GOT3 (cell line): Measurements from ENCODE around the gene TMEM147.

Experiments
- DNase-seq: peaks from one replicate; lab custom pipeline; 2025; ENCODE audit warnings: mixed read lengths; lab: John Stamatoyannopoulos, UW

TMEM147 gene, protein sequence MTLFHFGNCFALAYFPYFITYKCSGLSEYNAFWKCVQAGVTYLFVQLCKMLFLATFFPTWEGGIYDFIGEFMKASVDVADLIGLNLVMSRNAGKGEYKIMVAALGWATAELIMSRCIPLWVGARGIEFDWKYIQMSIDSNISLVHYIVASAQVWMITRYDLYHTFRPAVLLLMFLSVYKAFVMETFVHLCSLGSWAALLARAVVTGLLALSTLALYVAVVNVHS

DNA sequence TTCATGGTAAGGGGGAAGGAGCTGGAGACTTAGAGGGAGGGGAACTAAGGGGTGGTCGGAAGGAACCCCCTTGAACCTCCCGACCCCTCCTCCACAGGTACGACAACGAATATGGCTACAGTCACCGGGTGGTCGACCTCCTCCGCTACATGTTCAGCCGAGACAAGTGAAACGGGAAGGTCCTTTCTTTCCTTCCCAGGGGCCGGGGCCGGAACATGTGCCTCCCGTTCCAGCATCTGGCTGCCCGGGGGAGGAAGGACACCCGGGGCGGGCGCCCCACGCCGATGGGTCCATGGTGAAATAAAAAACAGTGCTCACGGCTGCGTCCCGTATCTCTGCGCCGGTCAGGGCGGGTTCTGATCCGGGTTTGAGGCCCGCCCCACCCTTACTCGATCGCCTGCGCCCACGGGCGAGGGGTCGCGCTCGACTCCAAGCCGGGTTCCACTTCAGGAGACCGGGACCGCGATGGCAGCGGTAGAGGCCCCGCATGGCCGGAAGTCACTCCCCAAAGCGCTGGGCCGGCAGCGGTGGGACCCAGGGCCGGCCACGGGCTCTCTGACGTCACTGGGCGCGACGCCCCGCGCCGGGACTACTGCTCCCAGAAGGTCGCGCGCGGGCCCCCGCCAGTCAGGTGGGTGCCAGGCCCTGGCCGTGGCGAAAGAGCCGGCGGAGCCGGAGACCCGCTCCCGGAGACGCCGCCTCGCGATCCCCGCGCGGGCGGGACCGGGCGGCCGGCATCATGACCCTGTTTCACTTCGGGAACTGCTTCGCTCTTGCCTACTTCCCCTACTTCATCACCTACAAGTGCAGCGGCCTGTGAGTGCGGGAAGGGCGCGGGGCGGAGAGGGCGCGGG lies at the start of gene TMEM147:
Gene TMEM147 (plus strand): TSS at position 626 of the 854 bp plus-strand sequence. CDS start 114 bp downstream, at position 740.
- peak; percentile 43 for DNase-seq

DNA sequence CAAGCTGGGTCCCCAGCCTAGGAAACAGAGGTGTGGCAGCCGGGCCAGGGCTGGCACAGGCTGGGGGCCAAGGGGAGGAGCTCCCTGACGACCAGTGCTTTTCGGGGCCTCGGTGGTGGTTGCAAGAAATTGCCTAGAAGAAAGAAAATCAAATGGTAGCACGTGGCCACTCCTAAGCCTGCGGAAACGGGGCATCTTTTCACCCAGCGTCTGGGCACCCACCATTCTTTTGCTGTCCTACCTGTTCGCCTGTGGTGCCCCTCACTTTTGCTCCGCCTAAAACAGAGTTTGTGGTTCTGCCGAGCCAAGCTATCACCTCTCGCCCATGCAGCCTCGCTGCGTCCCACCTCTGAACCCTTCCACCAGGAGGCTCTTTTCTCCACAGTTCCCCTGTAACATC lies 48.0 kb upstream of the TMEM147 start:
- DNase-seq: no peak

DNA sequence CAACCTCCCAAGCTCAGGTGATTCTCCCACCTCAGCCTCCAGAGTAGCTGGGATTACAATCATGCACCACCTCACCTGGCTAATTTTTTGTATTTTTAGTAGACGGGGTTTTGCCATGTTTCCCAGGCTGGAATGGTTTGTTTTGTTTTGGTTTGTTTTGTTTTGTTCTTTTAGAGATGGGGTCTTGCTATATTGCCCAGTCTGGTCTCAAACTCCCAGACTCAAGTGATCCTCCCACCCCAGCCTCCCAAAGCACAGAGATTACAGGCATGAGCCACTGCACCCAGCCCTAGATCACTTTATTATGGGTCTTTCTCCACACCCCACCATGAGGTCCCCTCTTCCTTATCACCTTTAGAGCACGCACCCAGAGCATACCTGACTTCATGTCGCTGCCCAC lies 47.2 kb upstream of the TMEM147 start:
- DNase-seq: no peak

DNA sequence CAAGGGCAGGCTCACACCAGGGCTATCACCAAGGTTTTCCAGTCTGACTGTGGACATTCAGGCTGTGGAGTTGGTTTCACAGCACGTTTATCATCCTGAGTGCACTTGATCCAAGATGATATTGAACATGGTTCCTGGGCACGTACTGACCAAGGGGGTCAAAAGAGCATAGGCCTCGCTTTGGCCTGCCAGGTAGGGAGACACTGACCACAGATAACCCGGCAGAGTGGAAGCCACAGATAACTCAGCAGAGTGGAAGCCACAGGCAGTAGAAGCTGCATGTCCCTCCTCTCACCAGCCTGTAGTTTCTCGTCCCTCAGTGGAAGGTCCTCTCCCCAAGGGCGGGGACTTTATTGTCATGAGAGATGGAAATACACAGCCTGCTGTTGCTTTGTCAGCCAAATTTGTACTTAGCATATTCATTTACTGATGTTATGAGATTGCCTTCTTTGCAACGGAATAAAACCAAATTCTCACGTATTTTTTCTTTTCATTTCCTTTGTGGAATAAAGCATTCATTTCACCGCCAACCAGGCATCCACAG lies 46.4 kb upstream of the TMEM147 start:
- no peak for DNase-seq

DNA sequence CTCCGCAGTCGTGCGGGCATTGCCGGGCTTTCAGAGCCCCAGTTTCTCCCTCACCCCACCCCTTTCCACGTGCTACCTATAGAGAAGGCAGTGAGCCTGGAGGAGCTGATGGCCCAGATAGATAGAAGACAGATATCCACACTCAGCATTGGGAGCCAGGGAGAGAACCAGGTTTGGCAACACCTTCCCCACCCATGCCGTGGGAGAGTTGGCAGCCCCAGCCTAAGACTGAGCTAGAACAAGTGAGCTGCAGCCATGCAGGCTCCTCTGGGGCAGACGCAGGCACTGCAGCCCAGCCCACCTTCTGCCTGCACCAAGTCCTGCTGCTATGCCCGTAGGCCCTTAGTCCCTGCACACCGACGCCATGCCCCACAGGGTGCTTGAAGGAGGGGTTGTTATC lies 44.8 kb upstream of the TMEM147 start:
- no peak for DNase-seq

DNA sequence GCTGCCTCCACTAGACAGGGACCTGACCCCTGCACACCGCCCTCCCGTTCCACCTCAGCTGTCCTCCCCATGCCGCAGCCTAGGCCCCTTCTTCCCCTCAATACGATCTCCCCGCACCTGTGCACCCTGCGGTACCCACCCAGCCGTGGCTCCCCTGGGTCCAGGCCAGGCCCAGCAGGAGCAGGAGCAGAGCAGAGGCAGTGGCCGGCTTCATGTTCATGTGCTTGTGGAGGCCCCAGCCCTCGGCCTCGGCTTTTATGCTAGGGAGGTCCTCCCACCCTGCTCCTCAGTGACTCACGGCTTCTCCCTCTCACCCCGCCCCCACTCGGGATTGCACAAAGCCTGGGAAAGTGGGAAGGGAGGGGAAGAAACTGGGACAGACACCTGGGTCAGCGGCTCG lies 43.7 kb upstream of the TMEM147 start:
- no peak for DNase-seq

DNA sequence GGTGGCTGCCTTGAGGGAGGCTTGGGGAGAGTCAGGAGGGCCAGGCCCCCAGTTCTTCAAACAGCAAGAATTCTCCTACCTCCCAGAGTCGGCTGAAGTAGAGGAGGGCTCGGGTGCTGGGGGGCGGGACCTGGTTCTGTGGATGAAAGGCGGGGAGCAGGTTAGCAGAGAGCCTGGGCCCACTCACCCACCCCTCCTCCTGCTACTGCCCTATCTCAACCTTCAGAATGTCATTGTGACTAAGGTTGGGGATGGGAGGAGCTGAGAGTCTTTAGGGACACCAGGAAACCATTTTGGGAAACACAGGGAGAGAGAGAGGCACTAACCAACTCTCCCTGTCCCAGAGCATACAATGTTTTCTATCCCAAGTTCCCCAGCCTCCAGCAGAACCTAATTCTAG lies 42.7 kb upstream of the TMEM147 start:
- DNase-seq: no peak

DNA sequence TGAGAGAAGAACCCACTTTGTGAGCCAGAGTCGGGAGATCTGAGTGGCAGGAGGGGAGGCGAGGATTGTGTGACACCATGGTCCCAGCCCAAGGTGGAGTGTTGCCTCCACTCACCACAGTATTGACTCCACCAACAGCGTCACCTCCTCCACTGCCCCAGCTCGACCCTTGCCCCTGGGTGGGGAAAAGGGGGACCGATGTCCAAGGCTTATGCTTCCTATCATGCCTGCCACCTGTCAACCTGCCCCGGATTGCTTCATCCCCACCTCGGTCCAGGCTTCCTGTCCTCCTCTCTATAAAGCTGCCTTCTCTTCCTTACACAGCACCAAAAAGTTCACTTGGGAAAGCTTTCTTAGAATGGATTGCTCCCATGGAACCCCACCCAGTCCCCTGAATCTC lies 39.4 kb upstream of the TMEM147 start:
- no peak for DNase-seq

DNA sequence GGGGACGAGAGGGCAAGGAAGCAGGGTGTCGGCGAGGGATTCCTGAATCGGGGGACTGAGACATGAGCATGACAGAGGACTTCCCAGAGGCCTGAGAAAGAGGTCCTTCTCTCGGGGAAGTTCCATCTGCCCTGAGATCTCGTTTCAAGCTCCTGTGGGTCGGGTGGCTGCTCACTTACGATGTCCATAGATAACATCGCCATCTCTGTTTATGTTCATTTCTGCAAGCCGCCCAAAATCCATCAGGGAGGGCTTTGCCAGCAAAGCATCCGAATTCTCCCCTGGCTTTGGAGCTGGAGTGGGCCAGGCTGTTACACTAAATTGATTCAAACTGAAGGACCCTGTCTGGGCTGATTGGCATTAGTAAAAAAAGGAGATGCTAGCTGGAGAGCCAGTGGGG lies 37.9 kb upstream of the TMEM147 start:
- DNase-seq: no peak

DNA sequence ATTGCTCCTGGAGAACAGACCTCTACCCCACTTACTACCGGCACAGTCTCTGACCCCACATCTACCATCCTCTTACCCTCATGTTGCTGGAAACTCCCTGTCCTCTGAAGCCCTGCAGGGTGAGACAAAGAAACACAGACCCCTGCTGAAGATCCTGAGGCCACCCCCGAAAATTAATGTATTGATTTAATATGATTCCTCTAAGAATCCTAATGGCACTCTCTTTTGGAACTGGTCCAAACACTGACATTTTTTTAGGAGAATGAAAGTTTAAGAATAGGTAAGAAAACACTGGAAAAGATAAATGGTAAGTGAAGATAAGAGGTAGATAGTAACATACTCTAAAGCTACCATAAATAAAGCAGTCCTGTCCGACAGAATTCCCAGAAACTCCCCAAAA lies 37.3 kb upstream of the TMEM147 start:
- DNase-seq: no peak

DNA sequence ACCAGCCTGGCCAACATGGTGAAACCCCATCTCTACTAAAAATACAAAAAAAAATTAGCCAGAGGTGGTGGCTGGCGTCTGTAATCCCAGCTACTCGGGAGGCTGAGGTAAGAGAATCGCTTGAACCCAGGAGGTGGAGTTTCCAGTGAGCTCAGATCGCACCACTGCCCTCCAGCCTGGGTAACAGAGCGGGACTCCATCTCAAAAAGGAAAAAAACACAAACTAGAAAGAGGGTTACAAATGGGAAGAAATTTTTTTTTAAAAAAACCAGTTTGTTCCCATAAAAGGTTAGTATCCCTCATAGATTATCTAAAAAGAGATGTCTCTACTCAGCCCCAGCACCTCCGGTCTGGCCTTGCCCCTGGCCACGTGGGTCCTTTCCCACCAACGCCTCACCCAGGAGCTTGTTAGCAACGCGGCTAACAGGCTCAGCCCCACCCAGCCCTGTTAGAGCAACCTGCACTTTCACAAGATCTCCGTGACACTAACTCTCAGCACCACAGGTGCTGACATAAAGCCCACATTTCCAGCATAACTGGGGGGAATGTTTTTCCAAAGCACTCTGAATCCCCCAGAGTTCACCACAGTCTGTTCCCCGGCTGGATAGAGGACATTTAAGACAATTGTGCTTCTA lies 36.3 kb upstream of the TMEM147 start:
- no peak for DNase-seq

DNA sequence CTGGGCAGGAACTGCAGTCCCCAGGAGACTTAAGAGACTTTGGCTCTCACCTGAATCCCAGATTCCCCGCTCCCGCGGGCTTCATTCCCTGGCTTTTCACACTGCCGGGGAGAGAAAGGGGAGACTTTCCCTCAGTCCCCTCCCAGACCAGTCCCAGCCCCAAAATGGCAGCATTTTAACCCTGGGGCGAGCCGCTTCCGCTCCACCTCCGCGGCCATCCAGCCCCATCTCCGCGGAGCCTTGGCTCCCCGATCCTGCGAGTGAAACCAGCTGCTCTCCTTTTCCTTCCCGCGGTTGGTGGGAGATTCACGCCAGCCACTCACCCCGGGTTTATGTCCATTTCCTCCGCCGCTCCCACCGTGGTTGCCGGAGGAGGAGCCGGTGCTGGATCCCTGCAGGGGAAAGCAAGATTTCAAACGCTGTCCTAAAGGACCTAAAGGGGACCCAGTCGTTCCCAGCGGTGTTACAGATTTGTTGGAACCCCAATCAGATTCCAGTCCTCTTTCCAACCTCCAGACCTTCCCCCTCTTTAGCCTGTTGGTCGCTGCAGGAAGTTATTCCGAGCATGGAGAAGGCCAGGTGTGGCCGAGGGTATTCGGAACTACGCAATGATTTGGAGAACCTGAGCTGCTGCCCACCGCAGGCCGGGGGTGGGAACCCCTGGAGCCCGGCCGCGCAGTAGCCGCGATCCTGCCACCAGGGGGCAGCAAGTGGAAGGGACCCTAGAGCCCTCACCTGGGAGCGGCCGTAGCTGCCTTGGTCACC lies 35.4 kb upstream of the TMEM147 start:
- DNase-seq: no peak

DNA sequence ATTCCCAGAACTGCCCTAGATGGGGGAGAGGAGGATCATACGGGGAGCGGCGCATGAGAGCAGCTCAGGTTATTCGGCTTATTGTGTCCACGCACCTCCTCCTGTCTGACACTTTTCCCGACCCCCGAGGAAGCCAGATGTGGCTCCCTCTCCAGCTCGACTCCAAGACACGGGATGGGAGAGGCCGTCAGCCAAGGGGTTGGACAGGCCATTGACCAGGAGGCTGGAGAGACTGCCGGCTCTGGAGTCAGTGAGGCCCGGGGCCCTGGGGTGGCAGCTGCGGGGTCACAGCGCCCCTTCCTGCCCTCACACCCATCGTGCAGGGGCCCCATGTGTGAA lies 34.8 kb upstream of the TMEM147 start:
- DNase-seq: no peak

DNA sequence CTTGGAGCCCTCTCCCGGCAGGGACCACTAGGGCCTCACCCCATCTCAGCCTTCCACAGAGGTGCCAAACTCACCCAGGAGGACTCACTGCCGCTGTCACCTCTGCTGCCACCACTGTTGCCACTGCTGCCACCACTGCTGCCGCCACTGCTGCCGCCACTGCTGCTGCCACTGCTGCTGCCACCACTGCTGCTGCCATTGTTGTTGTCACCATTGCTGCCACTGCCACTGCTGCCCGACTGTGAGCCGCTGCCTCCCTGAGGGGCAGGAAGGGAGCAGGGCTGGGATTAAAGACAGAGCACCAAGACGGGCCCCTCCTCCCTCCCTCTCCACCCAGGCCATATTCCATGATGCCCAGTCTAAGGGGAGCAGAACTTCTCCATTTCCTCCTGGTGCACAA lies 34.1 kb upstream of the TMEM147 start:
- no peak for DNase-seq

DNA sequence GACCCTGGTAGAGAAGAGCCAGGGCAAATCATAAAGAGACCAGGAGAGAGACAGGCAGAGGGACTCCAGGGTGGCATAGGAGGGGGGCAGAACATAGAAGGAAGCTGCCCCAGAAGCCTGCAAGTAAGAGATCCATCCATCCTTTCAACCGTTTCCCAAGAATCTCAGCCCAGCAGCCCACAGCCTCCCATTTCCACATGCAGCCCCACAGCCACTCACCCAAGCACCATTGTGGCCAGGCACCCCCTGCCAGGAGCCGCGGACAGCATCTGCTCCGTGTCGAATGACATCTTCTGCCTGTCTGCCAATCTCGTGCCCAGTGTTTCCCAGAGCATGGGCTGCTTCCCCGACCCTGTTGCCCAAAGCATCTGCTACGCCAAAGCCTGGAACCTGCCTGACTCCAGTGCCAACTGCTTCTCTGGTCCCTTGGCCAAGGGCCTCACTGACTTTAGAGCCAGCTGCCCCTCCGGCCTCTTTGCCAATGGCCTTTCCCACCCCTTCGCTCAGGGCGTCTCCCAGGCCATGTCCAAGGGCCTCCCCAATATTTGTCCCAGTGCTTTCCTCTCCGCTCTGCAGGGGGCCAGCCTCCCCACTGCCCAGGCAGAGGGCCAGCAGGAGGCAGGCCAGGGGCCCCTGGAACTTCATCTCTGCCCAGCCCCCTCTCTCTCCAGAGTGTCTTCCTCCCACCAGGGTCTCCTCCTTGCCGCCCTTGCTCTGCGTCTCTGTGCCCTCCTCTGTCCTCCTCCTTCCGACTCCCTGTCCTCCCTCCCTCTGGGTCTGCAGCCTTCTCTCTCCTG lies 32.4 kb upstream of the TMEM147 start:
- DNase-seq: no peak

DNA sequence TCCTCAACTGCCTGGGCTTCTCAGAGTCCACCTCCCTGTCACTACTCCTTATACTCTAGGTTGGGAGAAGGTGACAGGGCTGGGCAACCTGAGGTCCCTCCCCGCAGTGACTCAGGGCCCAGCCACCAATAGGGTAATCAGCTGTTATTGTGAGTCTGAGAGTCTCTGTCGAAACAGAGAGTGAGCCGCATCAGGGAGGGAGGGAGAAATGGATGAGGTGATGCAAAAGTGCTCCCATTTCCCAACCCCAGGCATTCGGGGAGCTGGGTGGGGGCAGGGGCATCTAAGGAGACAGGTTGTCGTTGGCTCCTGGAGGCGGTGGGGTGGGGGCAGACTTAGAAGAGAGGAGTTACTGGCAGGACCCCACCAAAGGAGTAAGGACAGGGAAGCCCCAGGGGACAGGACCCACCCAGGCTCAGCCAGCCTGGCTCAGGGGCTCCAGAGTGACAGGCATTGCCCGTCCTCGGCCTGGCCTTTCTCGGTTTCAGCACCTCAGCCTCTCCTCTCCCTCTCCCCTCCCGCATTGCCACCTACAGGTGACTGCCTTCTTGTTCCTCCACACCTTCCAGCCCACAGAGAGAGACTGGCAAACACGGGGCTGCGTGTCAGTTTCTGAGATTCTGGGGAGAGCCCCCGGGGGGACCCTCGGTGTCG lies 31.7 kb upstream of the TMEM147 start, which contains the start of gene DMKN:
Gene DMKN (minus strand): TSS at position 22 of the 654 bp plus-strand sequence. CDS start 174 bp downstream, outside the sequence.
- no peak for DNase-seq

DNA sequence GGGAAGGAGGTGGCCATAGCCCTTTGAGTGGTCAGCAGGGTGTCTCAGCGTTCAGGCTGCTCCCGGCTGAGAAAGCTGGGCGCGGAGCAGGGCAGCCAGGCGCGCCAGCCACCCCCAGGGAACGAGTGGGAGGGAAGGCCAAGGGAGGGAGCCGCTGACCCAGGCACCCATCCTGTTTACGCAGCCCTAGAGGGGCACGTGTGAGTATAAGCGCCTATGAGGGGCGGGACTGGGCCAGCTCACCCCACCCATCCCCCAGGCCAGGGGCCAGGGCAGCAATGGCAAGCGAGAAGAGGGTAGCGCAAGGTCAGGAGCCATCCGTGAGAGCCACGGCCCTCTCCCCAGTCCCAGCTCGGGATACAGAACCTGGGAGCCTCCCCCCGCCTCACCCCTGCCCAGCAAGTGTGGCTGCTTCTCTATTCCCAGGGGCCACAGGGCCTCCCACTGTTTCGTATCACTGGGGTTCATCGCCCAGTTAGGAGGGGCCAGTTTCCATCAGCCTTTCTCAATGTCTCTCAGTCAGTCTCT lies 31.1 kb upstream of the TMEM147 start:
- no peak for DNase-seq

DNA sequence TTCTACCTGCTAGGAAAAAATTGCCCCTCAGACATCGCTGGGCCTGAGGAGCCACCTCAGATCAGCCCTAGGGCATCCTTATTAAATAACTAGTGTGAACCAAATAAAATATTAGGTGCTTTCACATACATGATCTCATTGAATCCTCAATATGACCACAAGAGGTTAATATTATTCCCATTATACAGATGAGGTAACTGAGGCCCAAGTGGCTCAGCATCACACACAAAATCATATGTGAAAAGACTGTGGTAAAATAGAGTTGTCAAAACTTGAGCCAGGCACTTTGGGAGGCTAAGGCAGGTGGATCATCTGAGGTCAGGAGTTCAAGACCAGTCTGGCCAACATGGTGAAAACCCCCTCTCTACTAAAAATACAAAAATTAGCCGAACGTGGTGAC lies 29.1 kb upstream of the TMEM147 start:
- DNase-seq: no peak

DNA sequence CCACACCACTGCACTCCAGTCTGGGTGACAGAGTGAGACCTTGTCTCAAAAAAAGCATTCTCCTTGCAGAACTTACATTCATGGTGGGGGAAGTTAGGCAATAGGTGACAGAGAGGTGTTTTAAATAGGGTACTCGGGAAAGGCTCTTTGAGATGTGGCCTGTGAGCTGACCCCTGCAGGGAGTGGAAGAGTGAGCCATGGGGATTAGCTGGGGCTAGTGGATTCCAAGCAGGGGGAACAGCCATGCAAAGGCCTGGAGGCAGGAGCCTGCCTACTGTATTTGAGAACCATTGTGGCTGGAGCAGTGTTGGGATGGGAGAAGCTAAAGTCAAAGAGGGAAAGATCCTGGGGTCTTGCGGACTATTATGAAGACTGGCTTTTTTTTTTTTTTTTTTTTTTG lies 28.1 kb upstream of the TMEM147 start:
- no peak for DNase-seq

DNA sequence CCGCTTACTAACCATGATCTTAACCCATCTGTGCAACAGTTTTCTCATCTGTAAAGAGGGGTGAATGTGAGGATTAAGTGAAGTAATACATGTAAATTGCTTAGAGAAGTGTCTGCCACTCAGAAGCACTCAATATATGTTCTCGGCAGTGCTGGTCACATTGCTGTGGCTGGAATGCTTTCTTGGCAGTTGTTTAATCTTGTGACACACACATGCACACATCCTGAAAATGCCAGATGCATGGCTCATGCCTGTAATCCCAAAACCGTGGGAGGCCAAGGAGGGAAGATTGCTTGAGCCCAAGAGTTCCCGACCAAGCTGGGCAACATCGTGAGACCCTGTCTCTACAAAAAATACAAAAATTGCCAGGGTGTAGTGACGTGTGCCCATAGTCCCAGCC lies 27.1 kb upstream of the TMEM147 start:
- no peak for DNase-seq
